HCT116 (cell line): ENCODE results near the gene JUN.

ENCODE experiments used
- ELF1 ChIP-seq: IDR thresholded peaks from 2 replicates; pipeline ENCODE4 v1.6.1; 2012; ENCODE audit warnings: low read depth, borderline replicate concordance
- EZH2 ChIP-seq: fragments of 200-600 bp; sonication (generic); IDR thresholded peaks from 2 replicates; pipeline ENCODE4 v1.6.1; 2017; ENCODE audit warnings: antibody characterized with exemption, mixed run types
- EZH2phosphoT487 ChIP-seq: fragments of 200-600 bp; IDR thresholded peaks from 2 replicates; pipeline ENCODE4 v1.6.1; 2018; ENCODE audit warnings: antibody characterized with exemption, borderline replicate concordance
- POLR2A ChIP-seq: IDR thresholded peaks from 2 replicates; pipeline ENCODE4 v1.7.0; 2011; ENCODE audit warnings: borderline replicate concordance; ENCODE audit not compliant: insufficient read depth, insufficient read length; ENCODE audit errors: extremely low read depth
- POLR2AphosphoS5 ChIP-seq: IDR thresholded peaks from 2 replicates; pipeline ENCODE4 v1.6.1; 2011; ENCODE audit warnings: mild to moderate bottlenecking, low read depth, low read length, moderate library complexity
- RAD21 ChIP-seq: IDR thresholded peaks from 2 replicates; pipeline ENCODE4 v1.6.1; 2012; ENCODE audit warnings: low read depth, mild to moderate bottlenecking
- SIN3A ChIP-seq: IDR thresholded peaks from 2 replicates; pipeline ENCODE4 v1.6.1; 2012; ENCODE audit warnings: low read depth
- SRF ChIP-seq: IDR thresholded peaks from 2 replicates; pipeline ENCODE4 v1.6.1; 2012; ENCODE audit warnings: low read depth
- TF ChIP-seq, protein P1 (sequence below): IDR thresholded peaks from 2 replicates; pipeline ENCODE4 v1.6.1; 2012; ENCODE audit warnings: low read depth
- TF ChIP-seq, protein P2 (sequence below), 3 experiments: fragments of 200-600 bp in 1 of 3; sonication (generic) in 1 of 3; IDR thresholded peaks in 2 of 3; conservative IDR thresholded peaks in 1 of 3; 2 replicates each; pipeline ENCODE4 v1.5.1; 2012 to 2017; ENCODE audit warnings: low read depth in 2 of 3, low read length in 2 of 3, antibody characterized with exemption in 1 of 3, borderline replicate concordance in 1 of 3, control low read depth in 1 of 3, mild to moderate bottlenecking in 1 of 3, mixed read lengths in 1 of 3, mixed run types in 1 of 3, moderate library complexity in 1 of 3; ENCODE audit not compliant: insufficient read depth in 1 of 3
- TF ChIP-seq, protein P3 (sequence below): IDR thresholded peaks from 2 replicates; pipeline ENCODE4 v1.6.1; 2012

DNA sequence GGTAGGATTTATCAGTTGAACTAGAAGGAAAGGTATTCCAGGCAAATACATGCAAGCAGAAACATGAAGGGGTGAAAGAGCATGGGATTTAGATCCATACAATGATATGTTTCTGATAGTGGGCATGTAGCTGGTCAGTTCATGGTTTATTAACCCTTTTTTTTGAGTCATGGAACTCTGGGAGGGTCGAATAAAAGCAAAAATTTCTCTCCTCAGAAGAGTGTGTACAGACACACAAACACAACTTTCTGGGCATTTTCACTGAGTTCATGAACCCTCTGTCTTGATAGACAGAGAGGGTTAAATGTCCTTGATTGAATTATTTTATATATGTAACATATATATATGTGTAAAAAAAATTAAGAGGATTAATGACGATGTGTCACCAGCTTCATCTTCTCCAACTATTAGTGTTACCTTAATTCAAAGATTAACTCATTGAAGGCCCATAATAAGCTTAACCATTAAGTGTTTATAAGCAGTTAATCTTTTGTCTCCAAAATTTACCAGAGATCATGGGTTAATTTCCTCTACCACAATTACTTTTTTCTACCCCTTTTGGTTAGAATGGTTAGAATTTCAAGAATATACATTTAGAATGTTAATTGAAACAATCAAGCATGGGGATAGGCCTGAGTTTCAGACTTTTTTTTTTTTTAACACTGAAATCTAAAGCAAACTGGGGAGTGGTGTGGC is 4.6 kb downstream of the JUN start:
- TF ChIP-seq EZH2phosphoT487 (no peak), SIN3A (no peak), POLR2AphosphoS5 (no peak), POLR2A (no peak), ELF1 (no peak), RAD21 (no peak), SRF (no peak), EZH2 (no peak)
- TF ChIP-seq, protein P1, sequence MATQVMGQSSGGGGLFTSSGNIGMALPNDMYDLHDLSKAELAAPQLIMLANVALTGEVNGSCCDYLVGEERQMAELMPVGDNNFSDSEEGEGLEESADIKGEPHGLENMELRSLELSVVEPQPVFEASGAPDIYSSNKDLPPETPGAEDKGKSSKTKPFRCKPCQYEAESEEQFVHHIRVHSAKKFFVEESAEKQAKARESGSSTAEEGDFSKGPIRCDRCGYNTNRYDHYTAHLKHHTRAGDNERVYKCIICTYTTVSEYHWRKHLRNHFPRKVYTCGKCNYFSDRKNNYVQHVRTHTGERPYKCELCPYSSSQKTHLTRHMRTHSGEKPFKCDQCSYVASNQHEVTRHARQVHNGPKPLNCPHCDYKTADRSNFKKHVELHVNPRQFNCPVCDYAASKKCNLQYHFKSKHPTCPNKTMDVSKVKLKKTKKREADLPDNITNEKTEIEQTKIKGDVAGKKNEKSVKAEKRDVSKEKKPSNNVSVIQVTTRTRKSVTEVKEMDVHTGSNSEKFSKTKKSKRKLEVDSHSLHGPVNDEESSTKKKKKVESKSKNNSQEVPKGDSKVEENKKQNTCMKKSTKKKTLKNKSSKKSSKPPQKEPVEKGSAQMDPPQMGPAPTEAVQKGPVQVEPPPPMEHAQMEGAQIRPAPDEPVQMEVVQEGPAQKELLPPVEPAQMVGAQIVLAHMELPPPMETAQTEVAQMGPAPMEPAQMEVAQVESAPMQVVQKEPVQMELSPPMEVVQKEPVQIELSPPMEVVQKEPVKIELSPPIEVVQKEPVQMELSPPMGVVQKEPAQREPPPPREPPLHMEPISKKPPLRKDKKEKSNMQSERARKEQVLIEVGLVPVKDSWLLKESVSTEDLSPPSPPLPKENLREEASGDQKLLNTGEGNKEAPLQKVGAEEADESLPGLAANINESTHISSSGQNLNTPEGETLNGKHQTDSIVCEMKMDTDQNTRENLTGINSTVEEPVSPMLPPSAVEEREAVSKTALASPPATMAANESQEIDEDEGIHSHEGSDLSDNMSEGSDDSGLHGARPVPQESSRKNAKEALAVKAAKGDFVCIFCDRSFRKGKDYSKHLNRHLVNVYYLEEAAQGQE, result no peak
- TF ChIP-seq, protein P2, sequence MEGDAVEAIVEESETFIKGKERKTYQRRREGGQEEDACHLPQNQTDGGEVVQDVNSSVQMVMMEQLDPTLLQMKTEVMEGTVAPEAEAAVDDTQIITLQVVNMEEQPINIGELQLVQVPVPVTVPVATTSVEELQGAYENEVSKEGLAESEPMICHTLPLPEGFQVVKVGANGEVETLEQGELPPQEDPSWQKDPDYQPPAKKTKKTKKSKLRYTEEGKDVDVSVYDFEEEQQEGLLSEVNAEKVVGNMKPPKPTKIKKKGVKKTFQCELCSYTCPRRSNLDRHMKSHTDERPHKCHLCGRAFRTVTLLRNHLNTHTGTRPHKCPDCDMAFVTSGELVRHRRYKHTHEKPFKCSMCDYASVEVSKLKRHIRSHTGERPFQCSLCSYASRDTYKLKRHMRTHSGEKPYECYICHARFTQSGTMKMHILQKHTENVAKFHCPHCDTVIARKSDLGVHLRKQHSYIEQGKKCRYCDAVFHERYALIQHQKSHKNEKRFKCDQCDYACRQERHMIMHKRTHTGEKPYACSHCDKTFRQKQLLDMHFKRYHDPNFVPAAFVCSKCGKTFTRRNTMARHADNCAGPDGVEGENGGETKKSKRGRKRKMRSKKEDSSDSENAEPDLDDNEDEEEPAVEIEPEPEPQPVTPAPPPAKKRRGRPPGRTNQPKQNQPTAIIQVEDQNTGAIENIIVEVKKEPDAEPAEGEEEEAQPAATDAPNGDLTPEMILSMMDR (IDR thresholded peaks at IDR 0.05 in 2 of 3, conservative IDR thresholded peaks at IDR 0.05 in 1 of 3; ENCODE audit: borderline replicate concordance in 1 of 3, insufficient read depth in 1 of 3, low read depth in 2 of 3, low read length in 2 of 3), result no peak
- TF ChIP-seq, protein P3, sequence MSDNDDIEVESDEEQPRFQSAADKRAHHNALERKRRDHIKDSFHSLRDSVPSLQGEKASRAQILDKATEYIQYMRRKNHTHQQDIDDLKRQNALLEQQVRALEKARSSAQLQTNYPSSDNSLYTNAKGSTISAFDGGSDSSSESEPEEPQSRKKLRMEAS, result no peak
